IMR-90 (cell line): ENCODE measurements around the gene MRPL40. TPM values are rescaled to one million over a fixed set of nuclear protein-coding genes. Genes with fewer than 3 reads are reported as not detected.

ENCODE experiments used
- ATAC-seq: fragments of 200-7000 bp; cut with Tn5 transposase; 2 replicates; pipeline ENCODE4 v1.9.1; 2020; ENCODE audit warnings: low read depth, mild to moderate bottlenecking, moderate library complexity
- BruUV-seq: library from RNA; stranded (reverse); fragments of 400-500 nt; replicated peaks from 2 replicates; lab custom pipeline; 2021; lab: Mats Ljungman, UMichigan
- CTCF ChIA-PET: fragments of 300-600 bp; formaldehyde crosslinking; extraction: SDS; loops from one replicate; lab custom pipeline; 2021; ENCODE audit warnings: antibody characterized with exemption; lab: Yijun Ruan, JAX
- POLR2A ChIA-PET: fragments of 300-600 bp; sonication (Branson Sonifier 250); formaldehyde crosslinking; loops from one replicate; lab custom pipeline; 2022; ENCODE audit warnings: antibody characterized with exemption; ENCODE audit not compliant: unreplicated experiment; lab: Charles Lee
- DNase-seq: peaks from one replicate; pipeline ENCODE4 v3.0.0; 2013
- H2AFZ ChIP-seq: replicated peaks from 2 replicates; pipeline ENCODE3; 2013; ENCODE audit warnings: low read length, mild to moderate bottlenecking; ENCODE audit not compliant: poor library complexity
- H2AK5ac ChIP-seq: 2 replicates; pipeline ENCODE4 v1.6.1; 2013; ENCODE audit warnings: low read depth, low read length, inconsistent platforms
- H2AK9ac ChIP-seq: replicated peaks from 2 replicates; pipeline ENCODE3; 2013; ENCODE audit warnings: mild to moderate bottlenecking, low read depth, low read length, moderate library complexity; ENCODE audit not compliant: poor library complexity
- H2BK120ac ChIP-seq: 2 replicates; pipeline ENCODE4 v1.6.1; 2013; ENCODE audit warnings: low read depth, low read length, inconsistent platforms
- H2BK15ac ChIP-seq: 3 replicates; pipeline ENCODE4 v1.6.1; 2013; ENCODE audit warnings: low read depth, low read length, inconsistent platforms
- H2BK20ac ChIP-seq: 2 replicates; pipeline ENCODE4 v1.6.1; 2013; ENCODE audit warnings: low read depth, mild to moderate bottlenecking, inconsistent platforms, low read length, moderate library complexity
- H2BK5ac ChIP-seq: 2 replicates; pipeline ENCODE4 v1.6.1; 2013; ENCODE audit warnings: mild to moderate bottlenecking, low read depth, low read length, inconsistent platforms; ENCODE audit not compliant: poor library complexity, severe bottlenecking
- H3K14ac ChIP-seq: replicated peaks from 2 replicates; pipeline ENCODE4 v1.6.1; 2013; ENCODE audit warnings: low read depth, low read length, inconsistent platforms
- H3K18ac ChIP-seq: 2 replicates; pipeline ENCODE4 v1.6.1; 2013; ENCODE audit warnings: low read depth, low read length, control low read depth
- H3K23ac ChIP-seq: 2 replicates; pipeline ENCODE4 v1.6.1; 2013; ENCODE audit warnings: low read depth, low read length, inconsistent platforms
- H3K27ac ChIP-seq: 2 replicates; pipeline ENCODE4 v1.5.1; 2013; ENCODE audit warnings: mild to moderate bottlenecking, control low read depth, low read length; ENCODE audit not compliant: insufficient read depth
- H3K27me3 ChIP-seq: 2 replicates; pipeline ENCODE4 v1.6.1; 2013; ENCODE audit warnings: low read length; ENCODE audit not compliant: control insufficient read depth, insufficient read depth
- H3K36me3 ChIP-seq: 2 replicates; pipeline ENCODE4 v1.6.1; 2013; ENCODE audit warnings: low read length, mixed read lengths; ENCODE audit not compliant: control insufficient read depth, insufficient read depth
- H3K4ac ChIP-seq: 2 replicates; pipeline ENCODE4 v1.6.1; 2013; ENCODE audit warnings: low read depth, low read length, inconsistent platforms
- H3K4me1 ChIP-seq: 2 replicates; pipeline ENCODE4 v1.6.1; 2013; ENCODE audit warnings: low read length, mixed read lengths; ENCODE audit not compliant: control insufficient read depth, insufficient read depth
- H3K4me2 ChIP-seq: 2 replicates; pipeline ENCODE4 v1.6.1; 2013; ENCODE audit warnings: low read depth, mild to moderate bottlenecking, control low read depth, low read length, moderate library complexity
- H3K4me3 ChIP-seq: 2 replicates; pipeline ENCODE4 v1.5.1; 2013; ENCODE audit warnings: low read depth, mild to moderate bottlenecking, control low read depth, low read length, moderate library complexity; ENCODE audit not compliant: insufficient read depth
- H3K56ac ChIP-seq: 2 replicates; pipeline ENCODE4 v1.6.1; 2013; ENCODE audit warnings: low read length, inconsistent platforms; ENCODE audit not compliant: insufficient read depth; ENCODE audit errors: extremely low read depth
- H3K79me1 ChIP-seq, 2 experiments: 2 replicates each; pipeline ENCODE4 v1.6.1; 2013; ENCODE audit warnings: low read length in 2 of 2, inconsistent platforms in 1 of 2, low read depth in 1 of 2
- H3K9ac ChIP-seq: 2 replicates; pipeline ENCODE4 v1.6.1; 2013; ENCODE audit warnings: low read depth, low read length, control low read depth
- H3K9me1 ChIP-seq: 2 replicates; pipeline ENCODE4 v1.6.1; 2013; ENCODE audit warnings: low read length, inconsistent platforms; ENCODE audit not compliant: insufficient read depth
- H3K9me3 ChIP-seq: 2 replicates; pipeline ENCODE4 v1.6.1; 2013; ENCODE audit warnings: low read length; ENCODE audit not compliant: control insufficient read depth, insufficient read depth
- H4K20me1 ChIP-seq: 2 replicates; pipeline ENCODE4 v1.6.1; 2013; ENCODE audit warnings: low read length, inconsistent platforms; ENCODE audit not compliant: insufficient read depth
- H4K5ac ChIP-seq: 2 replicates; pipeline ENCODE4 v1.6.1; 2013; ENCODE audit warnings: mild to moderate bottlenecking, low read depth, low read length, control low read depth
- H4K8ac ChIP-seq, 2 experiments: 2 replicates each; pipeline ENCODE4 v1.6.1; 2013; ENCODE audit warnings: low read depth in 2 of 2, low read length in 2 of 2, control low read depth in 1 of 2, inconsistent platforms in 1 of 2
- H4K91ac ChIP-seq: 2 replicates; pipeline ENCODE4 v1.6.1; 2013; ENCODE audit warnings: low read depth, low read length, inconsistent platforms; ENCODE audit not compliant: insufficient read depth
- CEBPB ChIP-seq: IDR thresholded peaks from 2 replicates; pipeline ENCODE4 v1.6.1; 2012; ENCODE audit warnings: low read depth, low read length, improper control_type of control experiment
- CTCF ChIP-seq: conservative IDR thresholded peaks from 2 replicates; pipeline ENCODE4 v1.5.1; 2012; ENCODE audit warnings: mild to moderate bottlenecking, low read depth, low read length, improper control_type of control experiment
- MAFK ChIP-seq: IDR thresholded peaks from 2 replicates; pipeline ENCODE4 v1.6.1; 2012; ENCODE audit warnings: low read depth, low read length, improper control_type of control experiment
- RCOR1 ChIP-seq: IDR thresholded peaks from 2 replicates; pipeline ENCODE4 v1.6.1; 2012; ENCODE audit warnings: mild to moderate bottlenecking, low read length, improper control_type of control experiment; ENCODE audit not compliant: insufficient replicate concordance
- WGBS, 2 experiments: methylation state at CpG; one replicate each; pipeline versions ENCODE4 v1.1.5 to v1.1.7; 2013; ENCODE audit warnings: missing lambda C conversion rate in 2 of 2; ENCODE audit not compliant: insufficient read length in 1 of 2; ENCODE audit errors: extremely low coverage in 2 of 2; 5-methylcytosine and 5-hydroxymethylcytosine counted together
- dilution Hi-C: fragments of 300-500 bp; cut with HindIII; formaldehyde crosslinking; loops from one replicate; pipeline ENCODE4 v1.14.3; 2018; ENCODE audit warnings: low sequenced_read_pairs; ENCODE audit not compliant: unreplicated experiment
- in situ Hi-C: fragments of 300-500 bp; cut with MboI; formaldehyde crosslinking; loops from 3 replicates; pipeline ENCODE4 v1.14.3; 2019; ENCODE audit warnings: low sequenced_read_pairs, inconsistent platforms, mixed read lengths
- intact Hi-C: fragments of 100-400 bp; cut with micrococcal nuclease; formaldehyde crosslinking; loops from 2 replicates; pipeline ENCODE4 v1.10.0; 2022
- polyA plus RNA-seq, 3 experiments: library from polyadenylated mRNA; depleted of rRNA; stranded (reverse); fragments of >200 nt; gene quantifications; 2 replicates each; pipeline ENCODE4 v1.2.3, GENCODE V29; 2012; ENCODE audit warnings: low replicate concordance in 1 of 3
- total RNA-seq: library from RNA; depleted of rRNA; stranded (reverse); fragments of >200 nt; gene quantifications from 2 replicates; pipeline ENCODE4 v1.2.3, GENCODE V29; 2012; rRNA removed

MRPL40 gene
- total and polyA plus RNA-seq, 2 of the 4 experiments (the other 2 are of a cell fraction) = 36.7 to 37.5 TPM

- Histone ChIP-seq H3K27me3 (no peaks in the 10 kb centered on the region), H2AK9ac (no peak overlapping the region), H2BK5ac (peak overlapping the region; percentile 6), H2BK15ac (0 out of 3 replicates have a peak overlapping the region, but pooled peaks have one; percentile 35), H3K9me3 (no peaks in the 10 kb centered on the region), H3K14ac (0 out of 2 replicates have a peak overlapping the region, but pooled peaks have one; percentile 9), H4K20me1 (0 out of 2 replicates have a peak, but pooled peaks cover 2% of the 10 kb centered on the region), H3K79me1 (peaks cover 7 to 24% of the 10 kb centered on the region in 2 experiments; a peak in 3 of 4 replicates), H3K23ac (peak overlapping the region; percentile 45; the same call in 1 of the 2 replicates), H3K27ac (peak overlapping the region; percentile 87), H3K4me1 (peaks cover 3% of the 10 kb centered on the region), H3K9me1 (0 out of 2 replicates have a peak, but pooled peaks cover 3% of the 10 kb centered on the region), H3K4me2 (peak overlapping the region; percentile 22; the same call in 1 of the 2 replicates), H3K36me3 (peaks cover 1% of the 10 kb centered on the region; the same call in 1 of the 2 replicates), H3K18ac (peak overlapping the region; percentile 48), H4K8ac (peak overlapping the region; percentile 18 to 52; a peak in 3 of 4 replicates), H4K91ac (no peak overlapping the region; the same call in 1 of the 2 replicates), H2AK5ac (no peak overlapping the region), H4K5ac (peak overlapping the region; percentile 17), H3K4me3 (no peak overlapping the region), H2AFZ (no peak overlapping the region), H2BK20ac (no peak overlapping the region), H3K56ac (no peak overlapping the region), H3K9ac (no peak overlapping the region), H2BK120ac (0 out of 2 replicates have a peak overlapping the region, but pooled peaks have one; percentile 5), H3K4ac (peak overlapping the region; percentile 20; the same call in 1 of the 2 replicates)
- in situ Hi-C loops = no loop called here
- ChIA-PET POLR2A (no interaction called here), CTCF (interaction anchor here (0.6 kb wide), 1 partner anchor 89 kb away, joined by 3 read pairs; no protein-coding TSS in a partner anchor)
- intact Hi-C loops = no loop called here
- WGBS, 2 experiments = 90% methylated on average over 3 of the region's 8 CpGs; no CpG with 5 or more reads in 1 of the 2 experiments
- DNase-seq (peak; percentile 81), ATAC-seq (no peak)
- dilution Hi-C loops = no loop called here
- no peak for TF ChIP-seq RCOR1
- peak; percentile 11; the same call in 1 of the 2 replicates for TF ChIP-seq MAFK
- no peak for TF ChIP-seq CTCF
- TF ChIP-seq CEBPB = peak; percentile 70
- no TSS peak for BruUV-seq
Observed at GRCh38 chr22:19483481-19484244, 51.3 kb downstream of the MRPL40 start.

Other genes starting within 250 kb of the MRPL40 start
- gene CLTCL1, start 140.8 kb upstream of the MRPL40 start, total RNA-seq = 7.5 and 8.1 TPM in 2 replicates
- gene CLTCL1, start 140.8 kb upstream of the MRPL40 start, polyA plus RNA-seq (2012; rRNA removed) = 6.1 and 6.2 TPM in 2 replicates
- 13.9 and 14.5 TPM in 2 replicates for gene HIRA, start 812 bp upstream of the MRPL40 start, total RNA-seq
- gene HIRA, start 812 bp upstream of the MRPL40 start, polyA plus RNA-seq (2012; rRNA removed) = 22.6 and 24.2 TPM in 2 replicates
- 8.2 and 9.2 TPM in 2 replicates for gene C22orf39, start 15.2 kb downstream of the MRPL40 start, total RNA-seq
- 8.9 and 10.2 TPM in 2 replicates for gene C22orf39, start 15.2 kb downstream of the MRPL40 start, polyA plus RNA-seq (2012; rRNA removed)
- 138 and 152 TPM in 2 replicates for gene UFD1, start 46.6 kb downstream of the MRPL40 start, total RNA-seq
- gene UFD1, start 46.6 kb downstream of the MRPL40 start, polyA plus RNA-seq (2012; rRNA removed) = 149 and 153 TPM in 2 replicates
- gene CDC45, start 47.4 kb downstream of the MRPL40 start, total RNA-seq = 37.5 and 44.6 TPM in 2 replicates
- 20.0 and 22.7 TPM in 2 replicates for gene CDC45, start 47.4 kb downstream of the MRPL40 start, polyA plus RNA-seq (2012; rRNA removed)
- gene CLDN5, start 91.9 kb downstream of the MRPL40 start, total RNA-seq = under 0.01 and 0.18 TPM in 2 replicates
- gene CLDN5, start 91.9 kb downstream of the MRPL40 start, polyA plus RNA-seq (2012; rRNA removed) = 0.17 and 0.21 TPM in 2 replicates